AG10803 (cell line): Measurements from ENCODE around the gene CNBP.

Experiments used
- DNase-seq: peaks from one replicate; pipeline ENCODE4 v3.0.0; 2010; ENCODE audit warnings: low read depth
- H3K4me3 ChIP-seq: 2 replicates; pipeline ENCODE4 v1.5.1; 2011; ENCODE audit warnings: mild to moderate bottlenecking, low read length, control low read depth
- CTCF ChIP-seq: conservative IDR thresholded peaks from 2 replicates; pipeline ENCODE4 v1.5.1; 2011; ENCODE audit warnings: mild to moderate bottlenecking, low read length, control low read depth, inconsistent platforms

CNBP gene

GRCh38 chr3:129184396-129184657 lies 631 bp upstream of the CNBP start:
- no peak for TF ChIP-seq CTCF
- peak overlapping the region; percentile 97 for H3K4me3 ChIP-seq
- peak; percentile 29 for DNase-seq

DNA sequence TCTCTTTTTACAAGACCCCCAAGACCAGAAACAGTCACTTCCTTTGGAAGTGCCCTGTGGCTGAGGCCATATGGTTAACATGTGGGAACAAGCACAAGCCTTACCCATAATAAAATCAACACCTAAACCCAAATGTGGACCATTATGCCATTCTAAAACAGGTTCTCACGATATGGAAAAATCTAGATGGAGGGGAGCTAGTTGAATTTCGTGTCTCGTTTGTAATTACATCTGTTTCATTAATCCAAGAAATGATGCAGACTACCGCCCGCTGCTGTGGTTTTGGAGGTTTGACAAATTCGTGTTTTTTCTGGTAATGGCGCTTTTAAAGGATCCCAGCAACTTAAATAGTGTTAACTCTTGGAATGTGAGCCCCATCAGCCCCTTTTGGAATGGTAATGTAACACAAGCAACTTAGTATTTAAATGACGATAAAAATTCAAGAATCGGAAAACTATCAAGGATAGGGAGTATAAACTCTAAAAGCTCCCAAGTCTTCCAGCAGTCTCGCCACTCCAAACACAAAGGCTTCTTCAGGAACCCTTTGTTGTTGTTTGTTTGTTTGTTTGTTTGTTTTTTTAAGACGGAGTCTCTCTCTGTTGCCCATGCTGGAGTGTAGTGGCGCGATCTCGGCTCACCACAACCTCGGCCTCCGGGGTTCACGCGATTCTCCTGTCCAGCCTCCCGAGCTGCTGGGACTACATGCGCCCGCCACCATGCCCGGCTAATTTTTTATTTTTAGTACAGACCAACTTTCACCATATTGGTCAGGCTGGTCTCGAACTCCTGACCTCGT lies 1.1 kb downstream of the CNBP start:
- peak overlapping the region; percentile 97 for H3K4me3 ChIP-seq
- no peak for TF ChIP-seq CTCF
- DNase-seq = peak; percentile 66

DNA sequence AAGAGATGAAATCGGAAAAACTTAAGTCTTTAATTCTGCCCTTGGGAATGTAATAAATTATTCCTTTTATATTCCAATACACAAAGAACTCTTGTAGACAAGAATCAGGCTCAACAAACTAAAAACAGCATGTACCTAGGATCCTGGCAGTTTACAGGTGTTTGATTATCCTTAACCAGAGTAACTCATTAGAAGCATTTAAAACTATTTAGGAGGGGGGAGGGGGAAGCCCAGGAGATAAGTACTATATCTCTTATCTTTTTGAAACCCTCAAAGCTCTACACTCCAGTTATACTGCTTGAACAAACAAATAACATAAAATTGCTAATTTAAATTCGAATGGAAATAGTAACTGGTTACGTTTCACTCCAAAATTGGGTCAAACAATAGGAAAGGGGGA lies 1.9 kb downstream of the CNBP start:
- no peak for TF ChIP-seq CTCF
- H3K4me3 ChIP-seq = peak overlapping the region; percentile 97
- no peak for DNase-seq

DNA sequence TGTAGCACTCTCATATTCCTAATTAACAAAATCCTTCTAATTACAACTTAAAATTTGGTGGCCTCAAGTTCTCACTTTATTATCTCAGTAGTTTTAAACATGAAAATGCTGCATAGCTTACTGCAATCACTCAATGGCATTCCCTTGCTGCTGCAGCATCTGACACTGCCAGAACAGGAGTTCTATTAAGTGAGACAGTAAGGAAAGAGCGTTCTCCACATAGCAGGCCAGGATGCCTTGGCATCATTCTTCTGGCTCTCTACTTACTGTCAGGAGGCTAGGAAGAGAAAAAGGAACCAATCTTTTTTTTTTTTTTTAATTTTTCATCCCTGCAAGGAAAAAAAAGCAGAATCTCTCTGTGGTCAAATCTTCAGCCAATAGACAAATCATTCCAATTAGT lies 3.2 kb downstream of the CNBP start:
- DNase-seq = peak; percentile 37
- TF ChIP-seq CTCF = no peak
- peak overlapping the region; percentile 11; the same call in 1 of the 2 replicates for H3K4me3 ChIP-seq

DNA sequence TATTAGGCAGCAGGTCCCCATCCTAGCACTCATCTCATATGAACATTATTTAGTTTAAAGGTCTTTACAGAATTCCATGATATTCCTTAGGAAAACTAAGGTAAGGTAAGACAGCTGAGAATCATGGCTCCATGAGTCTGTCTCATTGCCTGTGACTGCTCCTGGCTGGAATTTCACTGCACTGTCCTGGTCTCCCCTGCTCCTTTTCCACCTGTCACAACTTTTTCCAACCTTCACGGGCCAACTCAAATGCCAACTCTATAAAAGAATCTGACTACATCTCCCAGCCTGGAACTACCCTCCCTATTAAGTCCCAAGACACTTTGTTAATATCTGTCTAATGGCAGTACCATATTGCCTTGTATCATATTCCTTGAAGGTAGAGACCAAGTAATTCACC lies 7.6 kb downstream of the CNBP start:
- no peak overlapping the region for H3K4me3 ChIP-seq
- DNase-seq = no peak
- no peak for TF ChIP-seq CTCF

GRCh38 chr3:129173725-129174124 lies 10.0 kb downstream of the CNBP start:
- TF ChIP-seq CTCF = no peak
- DNase-seq = no peak
- H3K4me3 ChIP-seq = no peak overlapping the region

DNA sequence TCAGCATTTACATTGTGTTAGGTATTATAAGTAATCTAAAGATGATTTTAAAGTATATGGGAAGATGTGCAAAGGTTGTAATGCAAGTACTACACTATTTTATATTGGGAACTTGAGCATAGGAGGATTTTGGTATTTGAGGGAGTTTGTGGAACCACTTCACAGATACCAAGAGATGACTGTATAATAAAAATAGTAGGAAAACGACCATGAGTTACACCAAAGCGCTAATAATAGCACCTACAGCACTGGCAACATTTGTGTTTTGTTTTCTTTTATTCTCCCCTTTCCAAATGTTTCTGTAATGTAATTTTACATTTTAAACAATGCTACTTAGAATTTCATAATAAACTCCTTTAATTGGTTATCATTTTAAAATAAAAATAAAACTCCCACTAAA lies 10.5 kb downstream of the CNBP start:
- H3K4me3 ChIP-seq = no peak overlapping the region
- TF ChIP-seq CTCF = no peak

More for the DNA sequence above, 10.5 kb downstream of the CNBP start:
- no peak for DNase-seq
